ENCODE data around the gene CCR8.

The CCR8 gene

GRCh38 chr3:39295184-39295775 lies 34.2 kb upstream of the CCR8 start:
- no peak for DNase-seq
- no peak overlapping the region for H3K27ac ChIP-seq
- H3K36me3 ChIP-seq (replicated peaks), result no peaks in the 10 kb centered on the region
- H3K4me3 ChIP-seq (ENCODE audit: low read depth, low read length), result no peak overlapping the region
- in situ Hi-C loops (cut with HindIII; ENCODE audit: low pct_ligation_motif_present, low sequenced_read_pairs), result loop anchor here (25.0 kb wide), 1 partner anchor 183 kb away; the partner anchor contains the start of genes GORASP1 and TTC21A
- TF ChIP-seq, protein P1, sequence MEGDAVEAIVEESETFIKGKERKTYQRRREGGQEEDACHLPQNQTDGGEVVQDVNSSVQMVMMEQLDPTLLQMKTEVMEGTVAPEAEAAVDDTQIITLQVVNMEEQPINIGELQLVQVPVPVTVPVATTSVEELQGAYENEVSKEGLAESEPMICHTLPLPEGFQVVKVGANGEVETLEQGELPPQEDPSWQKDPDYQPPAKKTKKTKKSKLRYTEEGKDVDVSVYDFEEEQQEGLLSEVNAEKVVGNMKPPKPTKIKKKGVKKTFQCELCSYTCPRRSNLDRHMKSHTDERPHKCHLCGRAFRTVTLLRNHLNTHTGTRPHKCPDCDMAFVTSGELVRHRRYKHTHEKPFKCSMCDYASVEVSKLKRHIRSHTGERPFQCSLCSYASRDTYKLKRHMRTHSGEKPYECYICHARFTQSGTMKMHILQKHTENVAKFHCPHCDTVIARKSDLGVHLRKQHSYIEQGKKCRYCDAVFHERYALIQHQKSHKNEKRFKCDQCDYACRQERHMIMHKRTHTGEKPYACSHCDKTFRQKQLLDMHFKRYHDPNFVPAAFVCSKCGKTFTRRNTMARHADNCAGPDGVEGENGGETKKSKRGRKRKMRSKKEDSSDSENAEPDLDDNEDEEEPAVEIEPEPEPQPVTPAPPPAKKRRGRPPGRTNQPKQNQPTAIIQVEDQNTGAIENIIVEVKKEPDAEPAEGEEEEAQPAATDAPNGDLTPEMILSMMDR (IDR thresholded peaks at IDR 0.05; ENCODE audit: low read depth, low read length, missing control alignments), result no peak
- no peaks in the 10 kb centered on the region for H3K27me3 ChIP-seq (replicated peaks)

DNA sequence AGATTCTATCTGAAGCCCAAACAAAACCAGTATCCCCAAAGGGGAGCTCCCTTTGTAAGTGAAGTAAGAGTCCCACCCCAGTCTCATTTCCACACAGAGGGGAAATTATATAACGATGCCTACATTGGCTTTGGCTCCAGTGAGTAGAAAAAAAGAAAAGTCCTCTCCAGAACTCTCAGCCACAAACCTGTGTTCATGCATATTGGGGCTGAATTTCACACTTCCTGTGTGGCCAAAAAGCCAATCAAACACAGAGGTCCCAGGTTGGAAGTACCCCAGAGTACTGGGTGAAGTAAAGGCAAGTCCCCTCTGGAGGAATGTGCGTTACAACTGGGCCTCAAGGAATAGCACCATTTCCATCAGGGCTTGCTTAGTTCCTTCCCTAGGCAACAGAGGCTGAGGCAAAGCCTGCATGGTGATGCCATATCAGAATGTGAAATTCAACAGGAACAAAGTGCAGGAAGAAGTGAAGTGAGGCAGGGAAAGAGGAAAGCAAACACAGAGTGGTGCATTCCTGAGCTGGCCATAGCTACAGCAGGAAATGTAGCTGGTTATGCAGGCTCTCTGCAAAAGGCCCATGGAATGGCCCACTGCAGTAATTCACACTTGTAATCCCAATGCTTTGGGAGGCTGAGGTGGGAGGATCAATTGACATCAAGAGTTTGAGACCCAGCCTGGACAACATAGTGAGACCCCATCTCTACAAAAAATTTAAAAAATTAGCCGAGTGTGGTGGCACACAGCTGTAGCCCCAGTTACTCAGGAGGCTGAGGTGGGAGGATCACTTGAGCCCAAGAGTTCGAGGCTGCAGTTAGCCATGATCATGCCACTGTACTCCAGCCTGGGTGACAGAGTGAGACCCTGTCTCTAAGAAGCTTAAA lies 33.1 kb upstream of the CCR8 start:
- Histone ChIP-seq H3K4me3 (ENCODE audit: low read depth, low read length) (no peak overlapping the region), H3K27me3 (replicated peaks) (no peaks in the 10 kb centered on the region), H3K27ac (no peak overlapping the region), H3K36me3 (replicated peaks) (no peaks in the 10 kb centered on the region)
- DNase-seq, result no peak
- in situ Hi-C loops (cut with HindIII; ENCODE audit: low pct_ligation_motif_present, low sequenced_read_pairs), result loop anchor here (25.0 kb wide), 1 partner anchor 184 kb away; the partner anchor contains the start of genes GORASP1 and TTC21A
- TF ChIP-seq, protein P1 (IDR thresholded peaks at IDR 0.05; ENCODE audit: low read depth, low read length, missing control alignments), result no peak

DNA sequence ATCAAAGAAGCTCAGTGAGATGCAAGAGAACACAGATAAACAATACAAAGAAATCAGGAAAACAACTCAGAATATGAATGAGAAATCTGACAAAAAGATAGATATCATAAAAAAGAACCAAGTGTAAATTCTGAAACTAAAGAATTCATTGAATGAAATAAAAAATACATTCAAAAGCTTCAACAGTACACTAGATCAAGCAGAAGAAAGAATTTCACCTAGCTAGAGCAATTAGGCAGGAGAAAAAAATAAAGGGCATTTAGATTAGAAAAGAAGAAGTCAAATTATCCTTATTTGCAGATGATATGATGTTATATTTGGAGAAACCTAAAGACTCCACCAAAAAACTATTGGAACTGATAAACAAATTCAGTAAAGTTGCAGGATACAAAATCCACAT lies 30.2 kb upstream of the CCR8 start:
- Histone ChIP-seq H3K27ac (no peak overlapping the region), H3K4me3 (ENCODE audit: low read depth, low read length) (no peak overlapping the region), H3K27me3 (replicated peaks) (no peaks in the 10 kb centered on the region), H3K36me3 (replicated peaks) (no peaks in the 10 kb centered on the region)
- TF ChIP-seq, protein P1 (IDR thresholded peaks at IDR 0.05; ENCODE audit: low read depth, low read length, missing control alignments), result no peak
- in situ Hi-C loops (cut with HindIII; ENCODE audit: low pct_ligation_motif_present, low sequenced_read_pairs), result loop anchor here (25.0 kb wide), 1 partner anchor 187 kb away; the partner anchor contains the start of genes GORASP1 and TTC21A
- DNase-seq, result no peak

DNA sequence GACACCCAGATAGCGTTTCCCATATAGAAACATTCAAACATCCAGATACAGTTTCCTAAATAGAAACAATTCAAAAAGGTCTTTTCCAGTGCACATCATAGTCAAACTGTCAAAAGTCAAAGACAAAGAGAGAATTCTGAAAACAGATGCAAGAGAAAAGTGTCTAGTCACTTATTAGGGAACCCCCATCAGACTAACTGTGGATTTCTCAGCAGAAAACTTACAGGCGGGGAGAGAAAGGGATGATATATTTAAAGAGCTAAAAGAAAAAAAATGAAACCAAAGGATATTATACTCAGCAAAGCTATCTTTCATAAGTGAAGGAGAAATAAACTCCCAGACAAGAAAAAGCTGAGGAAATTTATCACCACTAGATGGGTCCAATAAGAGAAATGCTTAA lies 27.3 kb upstream of the CCR8 start:
- TF ChIP-seq, protein P1 (IDR thresholded peaks at IDR 0.05; ENCODE audit: low read depth, low read length, missing control alignments), result no peak
- Histone ChIP-seq H3K27ac (no peak overlapping the region), H3K36me3 (replicated peaks) (no peaks in the 10 kb centered on the region), H3K4me3 (ENCODE audit: low read depth, low read length) (no peak overlapping the region), H3K27me3 (replicated peaks) (peaks cover 2% of the 10 kb centered on the region)
- DNase-seq, result no peak
- in situ Hi-C loops (cut with HindIII; ENCODE audit: low pct_ligation_motif_present, low sequenced_read_pairs), result no loop called here

- no peak overlapping the region for H3K4me3 ChIP-seq (ENCODE audit: low read depth, low read length)
- in situ Hi-C loops (cut with HindIII; ENCODE audit: low pct_ligation_motif_present, low sequenced_read_pairs), result no loop called here
- TF ChIP-seq, protein P1 (IDR thresholded peaks at IDR 0.05; ENCODE audit: low read depth, low read length, missing control alignments), result no peak
Measured at GRCh38 chr3:39313289-39313688, 16.2 kb upstream of the CCR8 start.

More at GRCh38 chr3:39313289-39313688, 16.2 kb upstream of the CCR8 start:
- no peaks in the 10 kb centered on the region for H3K36me3 ChIP-seq (replicated peaks)
- H3K27ac ChIP-seq, result no peak overlapping the region
- no peak for DNase-seq
- H3K27me3 ChIP-seq (replicated peaks), result no peaks in the 10 kb centered on the region

All from brain microvascular endothelial cell (primary cell).